GM21367 (cell line): ENCODE results near the gene PAPOLB.

Experiments used
- ATAC-seq: cut with Tn5 transposase; IDR thresholded peaks from one replicate; pipeline ENCODE4 v1.9.1; 2021; ENCODE audit not compliant: unreplicated experiment

PAPOLB gene

GRCh38 chr7:4842319-4843064, 19.3 kb downstream of the PAPOLB start:
- ATAC-seq = no peak

DNA sequence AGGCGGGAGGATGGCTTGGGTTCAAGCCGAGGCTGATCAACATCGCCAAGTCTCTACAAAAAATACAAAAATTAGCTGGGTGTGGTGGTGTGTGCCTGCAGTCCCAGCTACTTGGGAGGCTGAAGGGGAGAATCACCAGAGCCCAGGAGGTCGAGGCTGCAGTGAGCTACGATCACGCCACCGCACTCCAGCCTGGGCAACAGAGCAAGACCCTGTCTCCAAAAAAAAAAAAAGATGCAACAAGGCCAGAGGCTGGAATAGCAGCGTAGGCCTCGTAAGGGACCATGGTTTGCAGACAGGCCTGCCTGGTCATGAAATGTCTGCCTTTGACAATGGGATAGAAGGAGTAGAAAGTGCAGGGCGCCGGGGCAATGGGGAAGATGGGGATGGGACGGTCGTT, 20.0 kb downstream of the PAPOLB start:
- ATAC-seq = no peak

- ATAC-seq = no peak
Observed at GRCh38 chr7:4841007-4841784, 20.6 kb downstream of the PAPOLB start.

DNA sequence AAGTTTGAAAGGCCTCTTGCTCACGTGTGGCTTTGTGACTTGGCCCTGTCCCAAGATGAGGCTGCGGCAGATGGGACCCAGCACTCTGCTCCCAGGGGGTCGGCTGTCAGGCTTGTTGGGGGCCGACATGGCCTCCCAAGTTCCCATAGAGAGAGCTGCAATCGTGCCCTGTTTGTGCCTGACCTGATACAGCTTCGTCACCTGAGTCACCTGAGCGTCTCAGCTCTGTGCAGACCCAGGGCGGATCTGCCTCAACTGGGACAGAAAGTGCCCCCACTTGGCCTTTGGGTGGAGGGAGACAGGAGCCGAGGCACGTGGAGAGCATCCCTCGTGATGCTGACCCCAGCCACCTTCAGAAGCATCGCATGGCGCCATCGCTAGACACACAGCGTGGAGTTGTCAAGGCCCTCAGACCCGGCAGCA, 21.7 kb downstream of the PAPOLB start:
- ATAC-seq = no peak

- ATAC-seq = no peak
Observed at GRCh38 chr7:4838626-4839334, 23.1 kb downstream of the PAPOLB start.

GRCh38 chr7:4837803-4838625, 23.8 kb downstream of the PAPOLB start:
- ATAC-seq = no peak

DNA sequence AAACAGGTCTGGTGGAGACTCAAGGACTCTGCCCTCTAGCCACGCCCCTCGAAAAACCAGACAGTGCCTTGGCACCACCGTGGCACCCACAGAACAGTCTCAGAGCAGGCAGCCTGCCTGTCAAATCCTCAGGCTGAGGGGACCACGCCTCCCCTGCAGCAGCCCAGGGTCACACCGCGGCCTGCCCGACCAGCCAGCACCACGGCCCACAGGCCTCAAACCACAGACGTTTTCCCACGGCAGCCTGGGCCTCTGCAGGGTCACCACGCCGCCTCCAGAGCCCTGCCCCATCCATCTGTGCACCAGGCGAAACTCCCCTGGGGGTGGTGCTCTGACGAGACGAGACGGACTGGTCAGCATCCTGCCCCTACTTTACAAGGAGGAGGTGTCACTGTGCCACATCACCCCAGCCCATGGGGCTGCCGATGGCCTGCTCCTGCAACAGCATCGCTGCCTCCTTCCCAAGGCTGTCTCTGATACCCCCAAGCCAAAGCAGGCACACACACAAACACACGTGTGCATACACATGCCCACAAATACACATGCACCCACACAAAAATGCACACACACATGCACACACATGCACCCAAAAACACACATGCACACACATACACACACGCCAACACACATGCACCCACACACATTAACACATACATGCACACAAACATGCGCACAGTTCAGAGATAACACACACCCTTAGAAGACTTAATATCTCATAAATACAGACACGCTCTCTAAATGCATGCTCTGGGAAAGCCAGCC, 24.6 kb downstream of the PAPOLB start:
- ATAC-seq = no peak

DNA sequence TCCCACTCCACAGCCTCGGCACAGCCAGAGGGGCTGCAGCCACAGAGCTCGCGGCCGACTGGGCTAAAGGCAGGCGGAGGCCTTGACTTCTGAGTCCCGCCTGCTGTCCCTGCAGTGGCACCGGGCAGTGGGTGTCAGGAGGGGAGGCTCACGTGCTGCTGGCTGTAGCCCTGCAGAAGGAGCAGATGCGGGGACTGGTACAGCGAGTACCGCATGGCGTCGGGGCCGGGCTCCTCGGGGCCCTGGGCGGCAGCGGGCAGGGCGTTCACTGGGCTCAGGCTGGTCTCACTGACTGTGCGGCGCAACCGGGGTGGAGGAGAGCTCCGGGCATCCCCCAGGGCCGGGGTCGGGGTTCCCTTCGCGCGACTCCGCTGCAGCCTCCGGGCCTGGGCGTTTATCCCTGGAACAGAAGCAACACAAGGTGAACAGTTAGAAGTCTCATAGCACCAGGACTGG, 25.6 kb downstream of the PAPOLB start:
- ATAC-seq = no peak

- no peak for ATAC-seq
Observed at GRCh38 chr7:4835398-4836205, 26.2 kb downstream of the PAPOLB start.

DNA sequence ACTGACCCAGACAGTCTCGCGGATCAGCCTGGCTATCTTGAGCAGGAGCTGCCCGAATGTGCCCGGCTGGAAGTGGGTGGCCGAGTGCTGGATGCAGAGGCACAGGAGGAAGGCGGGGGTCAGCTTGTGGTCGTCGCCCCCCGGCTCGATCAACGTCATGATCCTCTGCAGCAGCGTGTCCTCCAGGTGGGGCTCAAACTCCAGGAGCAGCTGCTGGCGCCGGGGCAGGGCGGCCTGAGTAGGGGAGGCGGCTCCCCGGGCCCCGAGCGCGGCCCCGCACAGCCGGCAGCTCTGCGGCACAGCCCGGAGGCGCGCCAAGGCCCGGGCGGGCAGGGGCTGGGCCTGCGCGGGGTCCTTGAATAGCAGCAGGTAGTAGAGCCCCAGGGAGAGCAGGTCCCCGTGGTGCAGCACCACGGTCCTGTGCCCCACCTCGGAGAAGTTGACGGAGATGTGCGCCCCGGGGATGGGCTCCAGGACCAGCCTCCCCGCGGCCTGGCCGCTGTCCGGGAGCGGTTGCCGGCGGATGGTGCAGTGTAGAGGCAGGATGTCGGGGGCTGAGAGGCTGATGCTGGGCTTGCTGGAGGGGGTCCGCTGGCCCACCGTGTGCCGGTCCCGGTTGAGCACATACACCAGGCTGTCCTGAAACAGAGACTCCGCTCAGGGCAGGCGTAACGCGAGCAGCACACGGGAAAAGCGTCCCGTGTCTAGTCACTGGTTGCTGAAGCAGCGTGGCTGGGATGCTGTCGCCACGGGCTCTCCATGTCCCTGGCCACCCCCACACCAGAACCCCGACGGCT, 27.0 kb downstream of the PAPOLB start:
- no peak for ATAC-seq

DNA sequence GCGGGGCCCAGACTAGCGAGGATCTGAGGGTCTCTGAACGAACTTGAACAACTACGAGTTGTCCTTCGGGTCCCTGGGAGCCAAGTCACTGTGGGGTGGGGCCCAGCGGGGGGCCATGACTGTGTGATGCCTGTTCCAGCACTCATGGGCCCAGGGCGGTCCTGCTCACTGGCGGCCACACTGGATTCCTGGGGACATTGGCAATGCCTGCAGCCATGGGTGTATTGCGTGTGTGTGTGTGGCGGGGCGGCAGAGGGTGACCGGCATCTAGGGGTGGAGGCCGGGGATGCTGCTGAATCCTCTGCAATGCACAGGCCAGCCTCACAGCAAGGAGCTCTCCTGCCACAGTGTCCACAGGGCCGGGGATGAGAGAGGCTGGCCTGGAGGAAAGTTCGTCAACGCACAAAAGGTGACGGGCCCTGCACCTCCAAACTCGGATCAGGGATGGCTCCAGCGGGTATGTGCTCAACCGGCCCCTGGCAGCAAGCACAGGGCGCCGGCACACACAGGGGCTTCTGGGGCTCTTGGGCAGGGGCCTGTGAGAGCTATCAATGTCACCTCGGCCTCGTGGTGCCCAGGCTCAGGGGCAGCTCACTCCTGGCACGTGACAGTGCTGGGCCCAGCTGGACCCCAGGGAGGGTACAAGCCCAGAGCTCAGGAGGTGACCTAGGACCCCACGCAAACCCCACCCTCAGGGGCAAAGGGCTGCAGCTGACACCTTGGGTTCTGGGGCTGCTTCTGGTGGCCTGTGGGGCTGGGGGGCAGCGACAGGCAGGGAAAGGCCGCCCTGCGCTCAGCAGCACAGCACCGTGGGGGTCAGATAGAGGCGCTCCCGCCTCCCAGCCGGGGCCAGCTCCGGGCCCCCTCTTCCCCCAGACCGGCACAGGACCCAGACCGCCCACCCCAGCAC, 27.9 kb downstream of the PAPOLB start:
- no peak for ATAC-seq

DNA sequence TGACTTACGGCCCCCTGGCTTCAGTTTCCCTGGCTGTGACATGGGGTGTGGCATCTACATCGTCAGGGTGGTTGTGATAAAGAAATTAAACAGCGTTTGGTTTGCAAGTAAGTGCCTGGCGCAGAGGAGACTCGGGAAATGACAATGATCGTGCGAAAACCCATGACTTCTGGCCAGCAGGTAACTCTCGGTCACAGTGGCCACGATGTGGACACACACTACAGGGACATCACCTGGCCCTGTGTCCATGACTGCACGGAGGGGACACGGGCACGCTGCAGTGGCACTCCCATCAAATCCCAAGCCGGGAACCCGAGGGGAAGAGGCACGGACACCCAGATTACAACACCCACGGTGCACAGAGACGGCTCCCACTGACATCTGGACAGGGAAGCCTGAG, 28.7 kb downstream of the PAPOLB start:
- no peak for ATAC-seq

- ATAC-seq = no peak
Observed at GRCh38 chr7:4832711-4833110, 29.1 kb downstream of the PAPOLB start.

- no peak for ATAC-seq
Observed at GRCh38 chr7:4831723-4832495, 29.9 kb downstream of the PAPOLB start.

- no peak for ATAC-seq
Observed at GRCh38 chr7:4830176-4830575, 31.7 kb downstream of the PAPOLB start.

DNA sequence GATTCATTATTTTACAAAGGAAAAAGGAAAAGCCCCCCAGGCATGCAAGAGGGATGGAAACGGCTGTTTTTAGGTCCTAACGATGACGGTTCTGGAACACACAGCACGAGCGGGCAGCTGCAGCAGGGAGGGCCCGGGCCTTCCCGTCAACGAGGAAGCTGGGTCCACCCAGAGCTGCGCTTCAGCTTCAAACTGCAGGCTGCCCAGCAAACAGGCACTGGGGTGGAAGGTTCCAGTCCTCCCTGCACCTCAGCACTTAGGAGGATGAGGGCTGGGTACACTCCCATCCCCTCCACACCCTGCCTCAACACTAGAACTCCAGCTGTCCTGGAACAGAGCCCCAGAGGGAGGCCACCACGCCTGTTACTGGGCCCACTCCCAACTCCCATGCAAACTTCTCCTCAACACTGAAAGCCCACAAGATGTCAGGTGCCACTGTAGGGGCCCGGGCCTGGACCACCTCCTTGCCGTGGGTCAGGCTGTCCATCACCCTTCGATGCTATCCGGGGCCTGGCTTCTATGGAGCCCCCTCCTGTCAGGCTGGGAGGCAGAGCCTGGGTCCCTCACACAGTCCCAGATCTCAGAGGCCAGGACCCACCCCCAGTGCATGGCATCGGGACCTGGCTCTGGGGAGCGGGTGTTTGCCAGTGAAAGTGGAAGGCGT, 33.0 kb downstream of the PAPOLB start:
- ATAC-seq = no peak
